SH-SY5Y (cell line): ENCODE data around the gene ANKHD1.

Source experiments
- GATA2 ChIP-seq: IDR thresholded peaks from 2 replicates; pipeline ENCODE4 v1.6.1; 2011; ENCODE audit warnings: mild to moderate bottlenecking, low read depth, low read length
- GATA3 ChIP-seq: IDR thresholded peaks from 2 replicates; pipeline ENCODE4 v1.6.1; 2011; ENCODE audit warnings: low read depth, mild to moderate bottlenecking, low read length, moderate library complexity

GRCh38 chr5:140557136-140557805 lies 155.6 kb downstream of the ANKHD1 start, which contains the start of gene SRA1:
- TF ChIP-seq GATA3 (no peak), GATA2 (no peak)
